Urinary bladder (tissue), 4 donors: Measurements from ENCODE around the gene ZBTB18. TPM values are rescaled to one million over a fixed set of nuclear protein-coding genes. Genes with fewer than 3 reads are reported as not detected.

Experiments
- DNase-seq: peaks from one replicate; pipeline ENCODE4 v3.0.0-alpha.2; 2015; ENCODE audit errors: extremely low spot score
- H3K27ac ChIP-seq: one replicate; pipeline ENCODE4 v1.5.1; 2013; ENCODE audit warnings: low read depth, mild to moderate bottlenecking, moderate library complexity
- H3K36me3 ChIP-seq: one replicate; pipeline ENCODE4 v1.6.1; 2013; ENCODE audit warnings: mild to moderate bottlenecking, moderate library complexity; ENCODE audit not compliant: insufficient read depth
- H3K4me1 ChIP-seq: one replicate; pipeline ENCODE4 v1.6.1; 2013; ENCODE audit warnings: mild to moderate bottlenecking, moderate library complexity; ENCODE audit not compliant: insufficient read depth
- H3K4me3 ChIP-seq: one replicate; pipeline ENCODE4 v1.5.1; 2013; ENCODE audit warnings: low read depth, low read length
- WGBS: extraction: QIAGEN DNeasy Blood & Tissue Kit; methylation state at CpG from one replicate; pipeline ENCODE4 v1.1.7; 2013; 5-methylcytosine and 5-hydroxymethylcytosine counted together
- polyA plus RNA-seq: library from polyadenylated mRNA; stranded (reverse); fragments of 200-250 nt; gene quantifications from one replicate; pipeline ENCODE4 v1.2.3, GENCODE V29; 2013
- total RNA-seq: library from RNA; depleted of rRNA; stranded (reverse); fragments of >200 nt; gene quantifications from one replicate; pipeline ENCODE4 v1.2.3, GENCODE V29; 2014
- donor health status: healthy with polysubstance abuse.
- donor health status: healthy.

ZBTB18 gene
- total and polyA plus RNA-seq, 2 donors = 13.1 to 18.2 TPM

DNA sequence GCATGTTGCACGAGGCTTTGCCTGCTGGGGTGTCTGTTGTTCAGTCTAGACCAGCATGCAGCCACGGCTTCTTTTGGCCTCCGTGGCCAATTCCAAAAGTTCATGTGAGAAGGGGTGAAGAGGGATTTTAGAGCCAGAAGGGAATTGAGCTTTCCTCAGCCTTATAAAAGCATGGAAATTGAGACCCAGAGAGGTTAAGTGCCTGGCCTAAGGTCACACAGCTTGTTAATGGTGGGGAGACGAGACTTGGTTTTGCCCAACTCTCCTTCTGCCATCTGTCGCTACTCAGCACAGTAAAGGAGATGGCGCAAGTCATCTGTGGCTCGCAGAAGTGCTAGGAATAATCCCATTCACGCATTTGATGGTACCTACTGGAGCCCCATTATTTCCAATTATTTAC lies 25.7 kb downstream of the ZBTB18 start:
- DNase-seq = no peak
- 91% methylated on average over 8 of the region's 8 CpGs for WGBS
- H3K36me3 ChIP-seq = no peaks in the 10 kb centered on the region
- H3K27ac ChIP-seq = no peak overlapping the region
- no peaks in the 10 kb centered on the region for H3K4me1 ChIP-seq
- no peak overlapping the region for H3K4me3 ChIP-seq

- DNase-seq = no peak
- Histone ChIP-seq H3K4me3 (no peak overlapping the region), H3K27ac (no peak overlapping the region), H3K36me3 (no peaks in the 10 kb centered on the region), H3K4me1 (no peaks in the 10 kb centered on the region)
- 57% methylated on average over 22 of the region's 22 CpGs for WGBS
Observed at GRCh38 chr1:244077473-244078220, 26.6 kb downstream of the ZBTB18 start.

GRCh38 chr1:244080343-244080929 lies 29.4 kb downstream of the ZBTB18 start:
- 88% methylated on average over 12 of the region's 12 CpGs for WGBS
- Histone ChIP-seq H3K4me1 (no peaks in the 10 kb centered on the region), H3K27ac (no peak overlapping the region), H3K36me3 (no peaks in the 10 kb centered on the region), H3K4me3 (no peak overlapping the region)
- no peak for DNase-seq

- WGBS = 88% methylated on average over 3 of the region's 3 CpGs
- DNase-seq = no peak
- Histone ChIP-seq H3K27ac (no peak overlapping the region), H3K36me3 (no peaks in the 10 kb centered on the region), H3K4me3 (no peak overlapping the region), H3K4me1 (no peaks in the 10 kb centered on the region)
Observed at GRCh38 chr1:244082969-244083368, 31.9 kb downstream of the ZBTB18 start.

GRCh38 chr1:244083383-244083943 lies 32.4 kb downstream of the ZBTB18 start:
- Histone ChIP-seq H3K4me3 (no peak overlapping the region), H3K4me1 (no peaks in the 10 kb centered on the region), H3K27ac (no peak overlapping the region), H3K36me3 (no peaks in the 10 kb centered on the region)
- 60% methylated on average over 5 of the region's 5 CpGs for WGBS
- no peak for DNase-seq

GRCh38 chr1:244084763-244085162 lies 33.7 kb downstream of the ZBTB18 start:
- no peaks in the 10 kb centered on the region for H3K4me1 ChIP-seq
- H3K27ac ChIP-seq = no peak overlapping the region
- H3K4me3 ChIP-seq = no peak overlapping the region
- 66% methylated on average over 3 of the region's 3 CpGs for WGBS
- H3K36me3 ChIP-seq = no peaks in the 10 kb centered on the region
- no peak for DNase-seq

- Histone ChIP-seq H3K27ac (no peak overlapping the region), H3K4me3 (no peak overlapping the region), H3K4me1 (no peaks in the 10 kb centered on the region), H3K36me3 (no peaks in the 10 kb centered on the region)
- DNase-seq = no peak
- 86% methylated on average over 2 of the region's 2 CpGs for WGBS
Observed at GRCh38 chr1:244085891-244086290, 34.8 kb downstream of the ZBTB18 start.

GRCh38 chr1:244087021-244087560 lies 36.0 kb downstream of the ZBTB18 start:
- no peak for DNase-seq
- Histone ChIP-seq H3K4me3 (no peak overlapping the region), H3K4me1 (no peaks in the 10 kb centered on the region), H3K36me3 (no peaks in the 10 kb centered on the region), H3K27ac (no peak overlapping the region)
- WGBS = 90% methylated on average over 13 of the region's 13 CpGs

GRCh38 chr1:244087611-244088010 lies 36.5 kb downstream of the ZBTB18 start:
- Histone ChIP-seq H3K4me3 (no peak overlapping the region), H3K27ac (no peak overlapping the region), H3K36me3 (no peaks in the 10 kb centered on the region), H3K4me1 (no peaks in the 10 kb centered on the region)
- 85% methylated on average over 7 of the region's 7 CpGs for WGBS
- DNase-seq = no peak

- no peaks in the 10 kb centered on the region for H3K36me3 ChIP-seq
- WGBS = 71% methylated on average over 6 of the region's 6 CpGs
- no peak for DNase-seq
Observed at GRCh38 chr1:244088161-244088560, 37.1 kb downstream of the ZBTB18 start.

DNA sequence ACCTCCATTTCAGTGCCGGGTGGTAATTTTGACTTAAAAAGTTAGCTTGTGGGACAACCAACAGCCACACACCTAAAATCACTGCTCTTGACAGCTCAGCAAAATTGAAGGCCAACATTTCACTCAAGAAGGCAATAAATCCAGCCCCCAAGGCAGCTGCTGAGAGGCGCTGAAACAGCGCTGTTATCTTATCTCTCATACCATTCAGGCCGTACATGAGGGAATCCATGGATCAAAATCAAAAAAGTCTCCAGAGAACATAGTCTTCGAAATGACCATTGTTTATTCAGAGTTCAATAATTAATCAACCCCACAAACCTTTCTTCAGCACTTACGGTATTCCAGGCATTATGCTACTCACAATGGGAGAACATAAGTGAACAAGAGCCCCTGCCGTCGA lies 38.5 kb downstream of the ZBTB18 start:
- DNase-seq = no peak
- no peaks in the 10 kb centered on the region for H3K4me1 ChIP-seq
- no peaks in the 10 kb centered on the region for H3K36me3 ChIP-seq
- 49% methylated on average over 8 of the region's 8 CpGs for WGBS
- no peak overlapping the region for H3K27ac ChIP-seq
- no peak overlapping the region for H3K4me3 ChIP-seq

More at GRCh38 chr1:244088161-244088560, 37.1 kb downstream of the ZBTB18 start:
- Histone ChIP-seq H3K4me1 (no peaks in the 10 kb centered on the region), H3K27ac (no peak overlapping the region), H3K4me3 (no peak overlapping the region)

- 76% methylated on average over 3 of the region's 3 CpGs for WGBS
- DNase-seq = no peak
- H3K4me1 ChIP-seq = no peaks in the 10 kb centered on the region
- no peaks in the 10 kb centered on the region for H3K36me3 ChIP-seq
- H3K4me3 ChIP-seq = no peak overlapping the region
- H3K27ac ChIP-seq = no peak overlapping the region
Observed at GRCh38 chr1:244090645-244091044, 39.6 kb downstream of the ZBTB18 start.

GRCh38 chr1:244092293-244092963 lies 41.3 kb downstream of the ZBTB18 start:
- no peak for DNase-seq

More at GRCh38 chr1:244092293-244092963, 41.3 kb downstream of the ZBTB18 start:
- no peaks in the 10 kb centered on the region for H3K36me3 ChIP-seq
- H3K4me3 ChIP-seq = no peak overlapping the region
- no peak overlapping the region for H3K27ac ChIP-seq
- 51% methylated on average over 6 of the region's 6 CpGs for WGBS
- no peaks in the 10 kb centered on the region for H3K4me1 ChIP-seq
